GM06990 (cell line): ENCODE measurements around the gene USP50.
"Not testable (repeated sequence)": the region's sequence is repeated elsewhere in the genome, so short reads cannot be mapped to it uniquely, and the experiment has no call there.

Experiments
- DNase-seq: peaks from one replicate; pipeline ENCODE4 v3.0.0-alpha.2; 2011; ENCODE audit not compliant: insufficient read length; ENCODE audit errors: extremely low read depth
- H3K27me3 ChIP-seq: replicated peaks from 2 replicates; pipeline ENCODE4 v1.6.0; 2011; ENCODE audit warnings: low read length; ENCODE audit not compliant: control insufficient read depth, insufficient read depth
- H3K36me3 ChIP-seq: 2 replicates; pipeline ENCODE4 v1.5.1; 2011; ENCODE audit warnings: low read length; ENCODE audit not compliant: control insufficient read depth, insufficient read depth
- H3K4me3 ChIP-seq: replicated peaks from 2 replicates; pipeline ENCODE4 v1.5.1; 2011; ENCODE audit warnings: low read depth, mild to moderate bottlenecking, control low read depth, low read length
- TF ChIP-seq, protein P1 (sequence below): IDR thresholded peaks from 2 replicates; pipeline ENCODE4 v1.5.1; 2011; ENCODE audit warnings: low read length, control low read depth, mild to moderate bottlenecking, inconsistent platforms; ENCODE audit not compliant: insufficient read depth, poor library complexity, severe bottlenecking

USP50 gene

DNA sequence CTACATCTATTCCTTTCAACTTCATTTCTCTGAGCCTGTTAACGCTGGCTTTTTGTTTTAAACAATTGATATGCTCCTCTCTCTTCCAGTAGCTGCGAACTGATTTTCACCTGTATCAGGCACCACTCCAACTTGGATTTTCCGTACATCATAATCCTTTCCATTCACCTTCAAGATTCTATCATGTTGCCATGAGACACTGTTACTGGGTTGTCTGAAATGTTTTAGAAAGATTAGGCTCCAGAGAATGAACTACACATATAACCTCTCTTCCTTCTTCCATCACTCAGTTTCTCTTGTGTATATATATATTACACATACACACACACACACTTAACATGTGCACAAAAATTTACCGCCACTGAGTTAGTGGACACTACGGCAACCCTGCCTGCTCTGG lies at the start of gene USP50:
Gene USP50 (minus strand): TSS at position 101 of the 400 bp plus-strand sequence. CDS start 141 bp downstream, outside the sequence.
- TF ChIP-seq, protein P1, sequence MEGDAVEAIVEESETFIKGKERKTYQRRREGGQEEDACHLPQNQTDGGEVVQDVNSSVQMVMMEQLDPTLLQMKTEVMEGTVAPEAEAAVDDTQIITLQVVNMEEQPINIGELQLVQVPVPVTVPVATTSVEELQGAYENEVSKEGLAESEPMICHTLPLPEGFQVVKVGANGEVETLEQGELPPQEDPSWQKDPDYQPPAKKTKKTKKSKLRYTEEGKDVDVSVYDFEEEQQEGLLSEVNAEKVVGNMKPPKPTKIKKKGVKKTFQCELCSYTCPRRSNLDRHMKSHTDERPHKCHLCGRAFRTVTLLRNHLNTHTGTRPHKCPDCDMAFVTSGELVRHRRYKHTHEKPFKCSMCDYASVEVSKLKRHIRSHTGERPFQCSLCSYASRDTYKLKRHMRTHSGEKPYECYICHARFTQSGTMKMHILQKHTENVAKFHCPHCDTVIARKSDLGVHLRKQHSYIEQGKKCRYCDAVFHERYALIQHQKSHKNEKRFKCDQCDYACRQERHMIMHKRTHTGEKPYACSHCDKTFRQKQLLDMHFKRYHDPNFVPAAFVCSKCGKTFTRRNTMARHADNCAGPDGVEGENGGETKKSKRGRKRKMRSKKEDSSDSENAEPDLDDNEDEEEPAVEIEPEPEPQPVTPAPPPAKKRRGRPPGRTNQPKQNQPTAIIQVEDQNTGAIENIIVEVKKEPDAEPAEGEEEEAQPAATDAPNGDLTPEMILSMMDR = no peak
- DNase-seq = no peak
- H3K4me3 ChIP-seq = no peak within 1 kb of the TSS

DNA sequence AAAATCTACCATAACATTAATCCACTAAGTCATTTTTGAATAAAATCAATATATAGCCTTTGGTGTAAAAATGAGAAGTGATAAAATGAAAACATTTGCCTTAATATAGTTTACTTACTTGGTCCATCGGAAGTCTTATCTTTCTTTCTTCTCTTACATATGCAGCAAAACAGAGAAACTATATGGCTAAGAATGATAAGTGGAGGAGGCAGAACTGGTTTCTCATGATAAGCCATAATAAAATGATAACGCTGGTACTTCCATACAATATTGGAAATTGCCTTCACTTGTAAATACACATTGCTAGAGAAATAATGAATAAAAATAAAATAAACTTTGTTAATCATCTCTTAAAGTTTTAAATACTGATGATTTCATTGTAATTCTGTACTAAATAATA lies 47.8 kb upstream of the USP50 start:
- DNase-seq = no peak
- TF ChIP-seq, protein P1 = no peak
- Histone ChIP-seq H3K27me3 (no peaks in the 10 kb centered on the region), H3K36me3 (peaks cover 9% of the 10 kb centered on the region), H3K4me3 (no peak overlapping the region)

More for the DNA sequence above, at the start of gene USP50:
- H3K27me3 ChIP-seq = no peaks in the 10 kb centered on the region
- no peaks in the 10 kb centered on the region for H3K36me3 ChIP-seq

DNA sequence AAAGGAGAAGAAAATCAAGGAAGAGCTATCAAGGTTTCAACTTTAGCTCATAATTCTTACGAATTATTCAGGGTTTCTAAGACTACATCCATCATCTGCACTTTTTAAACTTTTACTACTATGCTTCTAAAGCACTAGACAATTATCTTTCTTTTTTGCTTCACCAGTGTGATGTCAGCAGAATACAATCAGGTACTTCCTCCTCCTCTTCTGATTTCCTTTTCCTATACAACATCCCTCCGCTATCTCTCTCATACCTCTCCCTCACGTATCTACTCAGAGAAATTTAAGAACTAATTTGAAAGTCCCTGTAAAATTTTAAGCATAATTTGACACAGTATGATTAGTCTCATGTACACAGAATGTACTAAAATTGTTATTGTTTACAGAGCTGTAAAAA lies 47.3 kb upstream of the USP50 start:
- TF ChIP-seq, protein P1 = no peak
- DNase-seq = no peak
- no peaks in the 10 kb centered on the region for H3K27me3 ChIP-seq
- H3K36me3 ChIP-seq = peaks cover 9% of the 10 kb centered on the region
- H3K4me3 ChIP-seq = no peak overlapping the region

DNA sequence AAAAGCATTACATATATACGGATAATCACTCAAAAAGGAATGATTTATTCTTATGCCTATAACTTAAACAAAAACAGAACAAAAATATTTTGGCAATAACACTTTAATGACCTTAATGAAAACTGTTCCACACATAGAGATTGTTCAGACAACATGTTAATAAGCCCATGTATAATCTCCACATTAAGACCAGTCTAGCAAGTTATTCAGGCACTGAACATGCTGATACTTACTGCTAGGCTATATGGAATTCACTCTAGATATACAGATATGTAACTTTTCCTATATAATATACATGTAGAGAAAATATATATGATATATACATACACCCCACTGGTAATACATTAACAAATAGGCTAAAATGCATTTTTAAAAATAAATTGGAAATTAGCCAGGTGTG lies 43.8 kb upstream of the USP50 start:
- Histone ChIP-seq H3K36me3 (peaks cover 4% of the 10 kb centered on the region), H3K27me3 (no peaks in the 10 kb centered on the region), H3K4me3 (no peak overlapping the region)
- no peak for DNase-seq
- TF ChIP-seq, protein P1 = no peak

DNA sequence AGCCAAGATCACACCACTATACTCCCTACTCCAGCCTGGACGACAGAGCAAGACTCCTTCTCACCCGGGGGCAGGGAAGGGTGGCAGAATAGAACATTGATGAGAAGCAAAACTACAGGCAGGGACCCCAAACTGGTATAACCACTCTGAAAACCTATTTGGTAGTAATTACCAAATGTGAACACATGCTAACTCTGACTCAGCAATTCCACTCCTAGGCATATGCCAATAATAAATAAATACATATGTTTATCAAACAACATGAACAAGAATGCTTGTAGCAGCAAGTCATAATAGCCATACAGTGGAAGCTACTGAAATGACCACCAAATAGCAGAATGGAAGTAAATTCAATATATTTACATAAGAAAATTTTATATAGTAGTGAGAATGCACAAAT lies 31.0 kb upstream of the USP50 start:
- Histone ChIP-seq H3K36me3 (peaks cover 10% of the 10 kb centered on the region), H3K27me3 (no peaks in the 10 kb centered on the region), H3K4me3 (no peak overlapping the region)
- TF ChIP-seq, protein P1 = no peak
- no peak for DNase-seq

DNA sequence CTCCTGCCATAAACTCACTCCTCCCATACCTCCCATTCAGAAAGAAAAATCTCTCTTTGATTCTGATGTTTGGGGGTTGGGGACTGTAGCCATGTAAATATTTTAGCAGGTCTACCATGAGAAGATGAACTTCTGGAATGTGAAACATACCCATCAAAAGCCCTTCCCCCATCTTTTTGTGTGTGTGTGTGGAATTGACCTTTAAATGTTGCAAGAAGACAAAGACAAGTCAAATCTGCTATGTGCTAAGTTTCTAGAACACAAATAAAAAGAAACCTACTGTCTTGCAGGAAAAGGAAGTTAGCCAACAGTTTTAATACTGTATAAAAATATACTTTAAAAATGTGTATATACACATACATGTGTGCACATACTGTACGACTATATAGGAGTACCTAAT lies 29.7 kb upstream of the USP50 start:
- Histone ChIP-seq H3K4me3 (no peak overlapping the region), H3K27me3 (no peaks in the 10 kb centered on the region), H3K36me3 (peaks cover 14% of the 10 kb centered on the region)
- DNase-seq = no peak
- TF ChIP-seq, protein P1 = no peak

DNA sequence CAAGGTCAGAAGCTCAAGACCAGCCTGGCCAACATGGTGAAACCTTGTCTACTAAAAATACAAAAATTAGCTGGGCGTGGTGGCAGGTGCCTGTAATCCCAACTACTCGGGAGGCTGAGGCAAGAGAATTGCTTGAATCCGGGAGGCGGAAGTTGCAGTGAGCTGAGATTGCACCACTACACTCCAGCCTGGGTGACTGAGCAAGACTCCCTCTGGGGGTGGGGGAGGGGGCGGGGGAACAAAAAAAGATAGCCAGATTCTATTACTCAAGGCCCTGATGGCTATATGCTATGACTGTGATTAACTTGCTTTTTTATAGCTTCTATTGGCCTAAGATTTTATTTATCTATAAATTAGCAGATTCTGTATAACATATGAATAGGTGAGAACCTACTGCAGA lies 27.4 kb upstream of the USP50 start:
- peaks cover 14% of the 10 kb centered on the region for H3K36me3 ChIP-seq
- not testable (repeated sequence) for DNase-seq

More for the DNA sequence above, 27.4 kb upstream of the USP50 start:
- not testable (repeated sequence) for H3K27me3 ChIP-seq, H3K4me3 ChIP-seq
